Stimulated activated CD8-positive, alpha-beta memory T cell treated with anti-CD3 and anti-CD28 coated beads, Interleukin-12 subunit alpha, Interleukin-12 subunit beta, amount 100 ng/mL, for 4 hours (primary cell): Measurements from ENCODE around the gene AATF.

Source experiments
- DNase-seq: peaks from one replicate; pipeline ENCODE4 v3.0.0-alpha.2; 2020; ENCODE audit warnings: low read depth

Gene AATF

GRCh38 chr17:36931096-36931696 is 17.6 kb upstream of the AATF start:
- DNase-seq, result no peak

GRCh38 chr17:36931697-36932382 is 16.9 kb upstream of the AATF start:
- DNase-seq, result no peak

- DNase-seq, result no peak
These were observed 16.4 kb upstream of the AATF start for GRCh38 chr17:36932383-36932693.

GRCh38 chr17:36932694-36933511 is 15.9 kb upstream of the AATF start:
- no peak for DNase-seq

- no peak for DNase-seq
These were observed 15.1 kb upstream of the AATF start for GRCh38 chr17:36933512-36934143.

- no peak for DNase-seq
These were observed 14.5 kb upstream of the AATF start for GRCh38 chr17:36934144-36934691.

- DNase-seq, result no peak
These were observed 13.8 kb upstream of the AATF start for GRCh38 chr17:36934692-36935630.

- DNase-seq, result no peak
These were observed 12.9 kb upstream of the AATF start for GRCh38 chr17:36935671-36936454.

GRCh38 chr17:36936455-36937000 is 12.2 kb upstream of the AATF start:
- no peak for DNase-seq

- DNase-seq, result no peak
These were observed 11.5 kb upstream of the AATF start, which contains the start of gene LHX1 for GRCh38 chr17:36937001-36937958. Gene LHX1, plus strand, starts transcription at chr17:36937475. Its CDS starts 723 bp downstream, at chr17:36938198.

GRCh38 chr17:36937959-36938565 is 10.7 kb upstream of the AATF start:
- no peak for DNase-seq

- no peak for DNase-seq
These were observed 10.1 kb upstream of the AATF start for GRCh38 chr17:36938566-36939051.

GRCh38 chr17:36939052-36939801 is 9.5 kb upstream of the AATF start:
- no peak for DNase-seq

GRCh38 chr17:36939802-36940312 is 8.9 kb upstream of the AATF start:
- DNase-seq, result no peak

GRCh38 chr17:36940313-36941264 is 8.2 kb upstream of the AATF start:
- no peak for DNase-seq
